ENCODE data around the gene NEXN. TPM values are rescaled to one million over a fixed set of nuclear protein-coding genes. Genes with fewer than 3 reads are reported as not detected.

NEXN gene
- total and polyA plus RNA-seq, 2 of the 8 experiments (the other 6 are each of a cell fraction or from before 2014, with no cell fraction given), result 0.20 to 2.9 TPM

GRCh38 chr1:77906624-77907023 is 18.2 kb downstream of the NEXN start:
- Histone ChIP-seq H3K56ac (replicated peaks; ENCODE audit: insufficient read length, low read depth, low read length) (no peak overlapping the region), H3K14ac (ENCODE audit: insufficient read length) (no peak overlapping the region), H3K9me3 (ENCODE audit: insufficient read depth in 2 of 2, low read depth in 1 of 2, low read length in 1 of 2) (no peaks in the 10 kb centered on the region), H3K36me3 (ENCODE audit: control insufficient read depth in 2 of 4, insufficient read depth in 4 of 4, low read length in 3 of 4) (no peaks in the 10 kb centered on the region), H4K8ac (ENCODE audit: extremely low read depth, insufficient read depth, low read length) (no peak overlapping the region), H3K79me2 (ENCODE audit: control insufficient read depth in 1 of 2, insufficient read depth in 2 of 2, low read length in 2 of 2) (no peaks in the 10 kb centered on the region), H2BK15ac (ENCODE audit: low read length) (no peak overlapping the region), H2AK5ac (ENCODE audit: low read depth, low read length) (no peak overlapping the region), H4K5ac (ENCODE audit: insufficient read length, low read depth, low read length) (no peak overlapping the region), H2BK5ac (ENCODE audit: low read depth, low read length) (no peak overlapping the region), H2BK20ac (ENCODE audit: low read length) (no peak overlapping the region), H2BK120ac (replicated peaks; ENCODE audit: low read depth, low read length) (no peak overlapping the region), H3K18ac (ENCODE audit: extremely low read depth, low read length) (no peak overlapping the region), H3K23ac (ENCODE audit: insufficient read length) (no peak overlapping the region), H3K23me2 (ENCODE audit: low read depth, low read length) (no peaks in the 10 kb centered on the region), H4K91ac (replicated peaks; ENCODE audit: insufficient read length, low read length) (no peak overlapping the region), H3K4ac (replicated peaks; ENCODE audit: insufficient read length, low read depth, low read length) (no peak overlapping the region), H3K4me3 (ENCODE audit: extremely low read depth in 1 of 4, insufficient read depth in 2 of 4, low read depth in 3 of 4, low read length in 4 of 4) (no peak overlapping the region), H2AFZ (ENCODE audit: low read length) (no peak overlapping the region), H4K20me1 (replicated peaks in 1 of 2; ENCODE audit: control insufficient read depth in 1 of 2, insufficient read depth in 2 of 2, low read length in 2 of 2) (no peaks in the 10 kb centered on the region), H3K4me2 (ENCODE audit: insufficient read depth in 1 of 2, low read depth in 2 of 2, low read length in 2 of 2) (no peak overlapping the region), H3K27me3 (replicated peaks in 1 of 4; ENCODE audit: control insufficient read depth in 3 of 4, extremely low read depth in 1 of 4, insufficient read depth in 3 of 4, low read length in 3 of 4) (no peaks in the 10 kb centered on the region), H3K27ac (ENCODE audit: low read depth, low read length) (no peak overlapping the region), H3K4me1 (replicated peaks in 1 of 4; ENCODE audit: control insufficient read depth in 3 of 4, insufficient read depth in 4 of 4, low read length in 3 of 4) (no peaks in the 10 kb centered on the region), H3K9ac (replicated peaks in 1 of 4; ENCODE audit: extremely low read depth in 1 of 4, low read depth in 3 of 4, low read length in 3 of 4) (no peak overlapping the region), H3K79me1 (ENCODE audit: low read depth, low read length) (no peaks in the 10 kb centered on the region), H2BK12ac (ENCODE audit: low read depth, low read length) (no peak overlapping the region)
- TF ChIP-seq JUND (IDR thresholded peaks at IDR 0.05; ENCODE audit: low read length) (no peak), TAF1 (IDR thresholded peaks at IDR 0.05; ENCODE audit: low read depth, low read length) (no peak), RAD21 (IDR thresholded peaks at IDR 0.05 in 1 of 2, conservative IDR thresholded peaks at IDR 0.05 in 1 of 2; ENCODE audit: low read depth in 2 of 2, low read length in 2 of 2) (no peak), KDM1A (IDR thresholded peaks at IDR 0.05; ENCODE audit: borderline replicate concordance, low read length) (peak; percentile 73; the same call in 1 of the 2 replicates)
- POLR2A ChIA-PET (ENCODE audit: partially characterized antibody), result no interaction called here
- CTCF ChIA-PET (ENCODE audit: partially characterized antibody), result no interaction called here
- WGBS, 2 experiments (ENCODE audit: extremely low coverage in 1 of 2, insufficient coverage in 1 of 2, insufficient read length in 1 of 2, insufficient replicate concordance in 2 of 2, low coverage in 1 of 2, low lambda C conversion rate in 2 of 2, missing lambda C conversion rate in 1 of 2), result 100% methylated on average over 1 of the region's 1 CpG; no CpG with 5 or more reads in 1 of the 2 experiments
- no peak for DNase-seq (ENCODE audit: low read depth in 1 of 2, low spot score in 2 of 2)
- no peak for FAIRE-seq
